SK-N-SH (cell line): Measurements from ENCODE around the gene SCNN1B.

Experiments
- CHD2 ChIP-seq: fragments of 150-350 bp; IDR thresholded peaks from 2 replicates; pipeline ENCODE4 v1.6.1; 2018; ENCODE audit warnings: low read length; ENCODE audit not compliant: partially characterized antibody
- CTCF ChIP-seq: fragments of 200-600 bp; sonication (generic); IDR thresholded peaks from 2 replicates; pipeline ENCODE4 v1.6.1; 2017; ENCODE audit warnings: antibody characterized with exemption, mild to moderate bottlenecking, moderate library complexity
- EP300 ChIP-seq, 2 experiments: IDR thresholded peaks; 2 replicates each; pipeline versions ENCODE4 v1.4.0 to v1.6.1; 2012; ENCODE audit warnings: borderline replicate concordance in 1 of 2, low read depth in 1 of 2, low read length in 1 of 2
- EZH2phosphoT487 ChIP-seq: fragments of 200-600 bp; sonication (generic); IDR thresholded peaks from 2 replicates; pipeline ENCODE4 v1.6.1; 2017; ENCODE audit warnings: low read depth, mixed run types, mild to moderate bottlenecking, antibody characterized with exemption, moderate library complexity, borderline replicate concordance
- GABPA ChIP-seq: IDR thresholded peaks from 2 replicates; pipeline ENCODE4 v1.4.0; 2012; ENCODE audit warnings: low read depth, mild to moderate bottlenecking
- JUND ChIP-seq: IDR thresholded peaks from 2 replicates; pipeline ENCODE4 v1.4.0; 2012
- MAX ChIP-seq: IDR thresholded peaks from 2 replicates; pipeline ENCODE4 v1.4.0; 2012; ENCODE audit warnings: low read depth
- POLR2AphosphoS5 ChIP-seq: IDR thresholded peaks from 2 replicates; pipeline ENCODE4 v1.6.1; 2012; ENCODE audit warnings: low read depth, low read length
- RCOR1 ChIP-seq: fragments of 150-350 bp; IDR thresholded peaks from 2 replicates; pipeline ENCODE4 v1.6.1; 2017; ENCODE audit warnings: antibody characterized with exemption, low read length
- REST ChIP-seq: IDR thresholded peaks from 2 replicates; pipeline ENCODE4 v1.6.1; 2012; ENCODE audit warnings: mild to moderate bottlenecking, low read depth, low read length, moderate library complexity
- RFX5 ChIP-seq: IDR thresholded peaks from 2 replicates; pipeline ENCODE4 v1.6.1; 2012; ENCODE audit warnings: mild to moderate bottlenecking, improper control_type of control experiment, low read length
- SIN3A ChIP-seq: IDR thresholded peaks from 2 replicates; pipeline ENCODE4 v1.6.1; 2012; ENCODE audit warnings: low read depth, mild to moderate bottlenecking, low read length, moderate library complexity, borderline replicate concordance
- USF2 ChIP-seq: fragments of 150-350 bp; IDR thresholded peaks from 2 replicates; pipeline ENCODE4 v1.6.1; 2017; ENCODE audit warnings: antibody characterized with exemption, low read length, low read depth, borderline replicate concordance
- YY1 ChIP-seq: IDR thresholded peaks from 2 replicates; pipeline ENCODE4 v1.4.0; 2012; ENCODE audit warnings: low read depth, mild to moderate bottlenecking

- TF ChIP-seq CHD2 (no peak), CTCF (no peak), MAX (no peak), EZH2phosphoT487 (no peak), POLR2AphosphoS5 (no peak), RCOR1 (no peak), GABPA (no peak), RFX5 (no peak), USF2 (no peak), EP300 (IDR thresholded peaks at IDR 0.05; ENCODE audit: borderline replicate concordance in 1 of 2, low read depth in 1 of 2, low read length in 1 of 2) (no peak), JUND (no peak), YY1 (no peak), SIN3A (no peak), REST (no peak)
Observed at GRCh38 chr16:23278031-23278430, 24.1 kb upstream of the SCNN1B start.
